SK-N-MC (cell line): ENCODE data around the gene TFPI2.

Experiments
- EZH2 ChIP-seq: fragments of 200-600 bp; sonication (generic); IDR thresholded peaks from one replicate; pipeline ENCODE4 v1.6.1; 2017; ENCODE audit warnings: antibody characterized with exemption
- FOXP2 ChIP-seq: optimal IDR thresholded peaks from 2 replicates; pipeline ENCODE3; 2011; ENCODE audit warnings: mild to moderate bottlenecking, moderate library complexity; ENCODE audit not compliant: insufficient read depth; ENCODE audit errors: extremely low read length, control extremely low read depth
- POLR2AphosphoS5 ChIP-seq: IDR thresholded peaks from 2 replicates; pipeline ENCODE4 v1.6.1; 2012; ENCODE audit warnings: mild to moderate bottlenecking, low read depth, low read length, borderline replicate concordance

- TF ChIP-seq EZH2 (no peak), POLR2AphosphoS5 (no peak), FOXP2 (no peak)
These were observed 27.9 kb downstream of the TFPI2 start for GRCh38 chr7:93862651-93863050.
